22Rv1 (cell line): ENCODE measurements around the gene SUSD3.

Experiments
- H3K27ac ChIP-seq: fragments of 450-650 bp; 2 replicates; pipeline ENCODE4 v1.5.1; 2017
- CTCF ChIP-seq: fragments of 450-650 bp; IDR thresholded peaks from 2 replicates; pipeline ENCODE4 v1.5.1; 2017; ENCODE audit warnings: mild to moderate bottlenecking
- ZFX ChIP-seq: fragments of 450-650 bp; IDR thresholded peaks from 2 replicates; pipeline ENCODE4 v1.6.1; 2017; ENCODE audit warnings: antibody characterized with exemption, borderline replicate concordance

SUSD3 gene

GRCh38 chr9:93131599-93132286 is 73.2 kb downstream of the SUSD3 start:
- TF ChIP-seq CTCF = no peak
- no peak for TF ChIP-seq ZFX
- peak overlapping the region; percentile 78; the same call in 1 of the 2 replicates for H3K27ac ChIP-seq

DNA sequence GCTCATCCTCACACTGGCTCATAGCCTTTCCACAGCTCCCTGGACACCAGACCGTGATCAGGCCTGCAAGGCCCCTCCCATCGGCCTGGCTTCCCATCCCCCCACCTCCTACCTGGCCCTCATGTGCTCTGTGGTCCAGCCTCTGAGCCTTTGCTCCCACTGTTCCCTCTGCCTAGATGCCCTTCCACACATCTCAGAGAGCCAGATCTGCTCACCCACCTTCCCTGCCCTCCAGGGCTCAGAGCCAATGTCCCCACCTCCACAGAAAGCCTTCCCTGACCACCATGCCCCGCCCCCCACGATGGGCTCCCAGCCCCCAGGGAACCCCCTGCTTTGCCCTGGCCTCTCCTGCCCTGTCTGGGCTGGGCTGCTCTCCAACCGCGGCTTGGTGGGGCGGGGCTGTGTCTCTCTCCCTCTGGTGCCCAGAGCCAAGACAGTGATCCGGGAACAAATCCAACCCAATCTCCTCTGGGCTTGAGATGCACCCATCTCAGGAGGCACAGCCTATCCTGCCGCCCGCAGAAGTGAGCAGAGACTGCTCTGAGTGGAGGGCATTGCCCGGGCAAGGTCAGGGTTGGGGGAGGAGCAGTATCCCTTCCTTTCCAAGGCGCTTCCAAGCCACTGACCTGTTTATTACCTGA is 73.9 kb downstream of the SUSD3 start:
- TF ChIP-seq CTCF (no peak), ZFX (no peak)
- peak overlapping the region; percentile 78 for H3K27ac ChIP-seq

DNA sequence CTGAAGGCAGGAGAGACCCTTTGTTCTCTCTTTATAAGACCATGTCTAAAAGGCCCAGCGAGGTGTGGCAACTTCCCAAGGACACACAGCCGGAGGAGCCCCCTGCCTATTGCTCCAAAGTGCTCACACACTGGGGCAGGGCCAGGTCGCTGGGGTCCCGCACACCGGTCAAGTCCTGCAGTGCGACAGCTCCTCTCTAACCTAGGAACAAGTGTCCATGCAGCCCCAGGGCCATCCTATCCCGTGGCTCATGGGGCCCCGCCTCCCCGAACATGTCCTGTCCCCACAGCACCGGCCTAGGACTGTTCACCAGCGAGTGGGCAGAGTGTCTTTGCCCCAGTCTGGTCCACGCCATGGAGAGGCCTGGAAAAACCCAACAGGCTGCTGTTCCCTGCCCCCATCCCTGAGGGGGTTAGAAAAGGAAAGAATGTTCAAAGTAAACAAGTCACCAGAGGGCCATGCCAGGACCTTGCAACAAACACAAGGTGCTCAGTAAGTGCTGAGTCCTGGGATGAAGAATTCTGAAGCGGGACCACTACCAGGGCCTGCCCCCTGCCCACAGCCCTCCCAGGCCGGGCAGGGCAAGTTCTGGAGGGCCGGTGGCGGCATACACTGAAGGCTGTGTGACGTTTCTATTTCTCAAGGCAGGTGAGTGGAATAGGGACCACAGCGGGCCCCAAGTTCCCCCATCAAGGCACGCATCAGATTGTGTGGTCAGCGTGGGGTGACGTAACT is 74.6 kb downstream of the SUSD3 start:
- TF ChIP-seq CTCF (no peak), ZFX (no peak)
- peak overlapping the region; percentile 78 for H3K27ac ChIP-seq

- no peak for TF ChIP-seq CTCF
- no peak for TF ChIP-seq ZFX
- peak overlapping the region; percentile 78 for H3K27ac ChIP-seq
Observed at GRCh38 chr9:93133681-93134014, 75.1 kb downstream of the SUSD3 start.

DNA sequence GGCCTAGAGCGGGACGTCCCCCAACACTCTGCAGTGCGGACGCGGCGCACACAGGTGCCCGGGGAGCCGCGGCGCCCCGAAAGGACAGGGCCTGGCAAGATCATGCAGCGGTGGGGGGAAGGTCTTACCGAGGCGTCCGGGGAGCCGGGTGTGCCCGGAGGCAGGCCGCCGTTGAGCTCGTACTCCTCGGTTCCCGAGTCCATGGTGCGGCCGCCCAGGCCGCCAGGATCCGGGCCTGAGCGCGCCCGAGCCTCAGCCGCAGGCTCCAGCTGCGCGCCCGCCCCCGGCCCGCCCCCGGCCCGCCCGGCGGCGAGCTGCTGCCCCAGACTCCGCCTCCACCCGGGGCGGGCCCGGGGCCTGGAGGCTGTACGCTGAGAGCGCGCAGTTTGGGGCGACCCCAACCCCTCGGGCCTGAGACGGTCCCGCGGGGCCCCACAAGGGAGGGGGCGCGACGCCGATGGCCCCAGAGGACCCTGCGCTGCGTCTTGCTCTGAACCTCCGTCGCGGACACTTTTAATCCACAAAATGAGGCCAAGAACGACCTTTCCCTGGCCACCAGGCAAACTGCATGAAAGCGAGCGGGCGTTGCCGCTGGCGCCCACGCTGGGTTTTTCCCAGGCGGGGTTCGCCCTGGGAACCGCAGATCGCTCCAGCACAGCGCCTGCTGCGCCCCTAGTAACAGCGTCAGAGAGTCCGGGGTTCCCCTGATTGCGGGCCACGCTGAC is 75.7 kb downstream of the SUSD3 start, which contains the start of gene NINJ1:
TSS of gene NINJ1 (minus strand) at position 237 of the 725 bp plus-strand sequence. CDS start at position 203, 34 bp downstream.
- TF ChIP-seq ZFX = no peak
- TF ChIP-seq CTCF = no peak
- H3K27ac ChIP-seq = peak within 1 kb of the TSS; percentile 78
